BLaER1 (cell line): ENCODE measurements around the gene INSRR.

Experiments used
- H3K27ac ChIP-seq: shearing (Covaris generic); formaldehyde crosslinking; 2 replicates; pipeline ENCODE4 v1.8.1; 2022
- H3K27me3 ChIP-seq: shearing (Covaris generic); formaldehyde crosslinking; 2 replicates; pipeline ENCODE4 v1.8.1; 2022
- H3K36me3 ChIP-seq: shearing (Covaris generic); formaldehyde crosslinking; 2 replicates; pipeline ENCODE4 v1.8.1; 2022
- H3K4me1 ChIP-seq: shearing (Covaris generic); formaldehyde crosslinking; 2 replicates; pipeline ENCODE4 v1.8.1; 2022
- H3K4me2 ChIP-seq: shearing (Covaris generic); formaldehyde crosslinking; 2 replicates; pipeline ENCODE4 v1.8.1; 2022
- H3K4me3 ChIP-seq: shearing (Covaris generic); formaldehyde crosslinking; 2 replicates; pipeline ENCODE4 v1.8.1; 2022
- H3K9ac ChIP-seq: shearing (Covaris generic); formaldehyde crosslinking; 2 replicates; pipeline ENCODE4 v1.8.1; 2022
- H3K9me3 ChIP-seq: shearing (Covaris generic); formaldehyde crosslinking; 2 replicates; pipeline ENCODE4 v1.8.1; 2022
- H4K20me1 ChIP-seq: shearing (Covaris generic); formaldehyde crosslinking; 2 replicates; pipeline ENCODE4 v1.8.1; 2022
- Cebpa-rat ChIP-seq: shearing (Covaris generic); IDR thresholded peaks from 2 replicates; pipeline ENCODE4 v1.8.1; 2022

Gene INSRR

GRCh38 chr1:156845055-156845952, 13.6 kb downstream of the INSRR start:
- H3K9ac ChIP-seq, result no peak overlapping the region
- H4K20me1 ChIP-seq, result no peaks in the 10 kb centered on the region
- peaks cover 20% of the 10 kb centered on the region for H3K4me1 ChIP-seq
- H3K9me3 ChIP-seq, result no peaks in the 10 kb centered on the region
- TF ChIP-seq Cebpa-rat, result no peak
- no peak overlapping the region for H3K27ac ChIP-seq
- no peak overlapping the region for H3K4me3 ChIP-seq
- H3K27me3 ChIP-seq, result 0 out of 2 replicates have a peak, but pooled peaks cover 4% of the 10 kb centered on the region
- no peaks in the 10 kb centered on the region for H3K36me3 ChIP-seq
- no peak overlapping the region for H3K4me2 ChIP-seq

GRCh38 chr1:156844638-156845037, 14.3 kb downstream of the INSRR start:
- Histone ChIP-seq H3K4me2 (no peak overlapping the region), H3K9ac (no peak overlapping the region), H3K4me1 (peaks cover 21% of the 10 kb centered on the region), H3K4me3 (no peak overlapping the region), H3K9me3 (no peaks in the 10 kb centered on the region), H3K27ac (no peak overlapping the region), H3K36me3 (no peaks in the 10 kb centered on the region), H3K27me3 (0 out of 2 replicates have a peak, but pooled peaks cover 4% of the 10 kb centered on the region), H4K20me1 (no peaks in the 10 kb centered on the region)
- TF ChIP-seq Cebpa-rat, result no peak

DNA sequence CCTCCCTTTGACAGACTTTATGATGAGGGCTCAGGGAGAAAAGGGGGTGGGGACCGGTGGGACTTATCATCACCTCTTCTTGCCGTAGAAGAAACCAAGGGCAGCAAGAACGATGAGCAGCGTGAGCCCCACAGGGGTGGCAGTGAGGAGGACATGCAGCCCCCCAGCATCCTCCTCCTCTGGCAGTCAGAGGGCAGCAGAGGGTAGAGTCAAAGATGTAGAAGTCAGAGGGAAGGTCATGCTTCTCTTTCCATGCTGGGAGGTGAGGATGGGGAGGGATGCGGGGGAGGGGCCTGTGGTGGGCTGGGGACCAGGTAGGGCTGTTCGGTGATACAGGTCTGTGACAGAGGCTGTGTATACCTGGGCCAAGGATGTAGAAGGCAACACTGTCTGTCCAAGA, 14.8 kb downstream of the INSRR start:
- Histone ChIP-seq H3K36me3 (no peaks in the 10 kb centered on the region), H3K4me2 (no peak overlapping the region), H4K20me1 (no peaks in the 10 kb centered on the region), H3K9ac (no peak overlapping the region), H3K4me3 (no peak overlapping the region), H3K27me3 (0 out of 2 replicates have a peak, but pooled peaks cover 4% of the 10 kb centered on the region), H3K9me3 (no peaks in the 10 kb centered on the region), H3K4me1 (peaks cover 26% of the 10 kb centered on the region), H3K27ac (no peak overlapping the region)
- no peak for TF ChIP-seq Cebpa-rat

DNA sequence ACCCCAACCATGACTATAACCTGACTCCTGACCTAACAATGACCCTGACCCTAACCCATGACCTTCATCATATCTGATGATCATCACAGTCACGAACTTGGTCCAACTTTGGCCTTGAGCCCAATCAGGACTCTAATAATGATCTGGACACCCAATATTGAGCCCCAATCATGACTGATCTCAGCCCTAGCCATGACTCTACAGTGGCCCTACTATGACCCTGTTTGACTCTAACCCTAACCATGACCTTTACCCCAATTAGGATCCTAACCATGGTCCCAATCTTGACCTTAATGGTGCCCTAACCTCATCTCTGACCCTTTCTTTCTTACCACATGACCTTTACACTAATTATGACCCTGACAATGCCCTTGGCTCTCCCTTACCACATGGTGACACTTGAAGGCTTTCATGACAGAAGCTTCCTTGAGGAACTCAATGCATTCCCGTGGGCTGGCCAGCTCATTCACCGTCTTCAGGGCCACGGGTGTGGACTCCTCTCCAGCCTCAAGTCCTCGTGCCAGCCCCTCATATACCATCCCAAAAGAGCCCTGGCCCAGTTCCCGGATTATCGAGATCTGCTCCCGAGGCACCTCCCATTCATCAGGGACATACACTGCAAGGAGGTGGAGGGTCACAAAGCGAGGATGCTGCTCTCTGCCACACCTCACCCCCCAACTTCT, 16.2 kb downstream of the INSRR start:
- Histone ChIP-seq H3K27ac (no peak overlapping the region), H3K36me3 (no peaks in the 10 kb centered on the region), H4K20me1 (no peaks in the 10 kb centered on the region), H3K4me3 (no peak overlapping the region), H3K9ac (no peak overlapping the region), H3K4me2 (no peak overlapping the region), H3K27me3 (0 out of 2 replicates have a peak, but pooled peaks cover 2% of the 10 kb centered on the region), H3K9me3 (no peaks in the 10 kb centered on the region), H3K4me1 (peaks cover 19% of the 10 kb centered on the region)
- TF ChIP-seq Cebpa-rat, result no peak

DNA sequence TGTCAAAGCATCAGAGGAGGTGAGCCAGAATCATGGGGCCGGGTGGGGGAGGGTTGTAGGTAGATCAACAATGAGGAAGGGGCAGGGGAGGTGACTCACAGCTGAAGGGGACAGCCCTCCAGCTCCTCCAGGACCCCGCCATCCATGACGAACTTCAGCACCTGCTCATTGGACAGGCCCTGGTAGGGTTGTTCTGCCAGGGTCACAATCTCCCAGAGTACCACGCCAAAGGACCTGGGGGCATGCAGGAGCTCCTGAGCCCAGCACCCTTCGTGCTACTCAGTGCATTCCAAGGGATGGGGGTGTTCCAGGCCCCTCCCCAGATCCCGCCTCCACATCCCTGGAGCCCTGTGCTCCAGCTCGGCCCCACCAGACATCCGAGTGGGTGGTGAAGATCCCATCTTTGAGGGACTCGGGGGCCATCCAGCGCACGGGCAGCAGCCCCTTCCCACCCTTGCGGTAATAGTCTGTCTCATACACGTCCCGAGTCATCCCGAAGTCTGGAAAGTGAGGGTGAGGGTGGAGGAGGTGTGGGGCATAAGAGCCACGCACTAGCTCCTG, 17.5 kb downstream of the INSRR start:
- Histone ChIP-seq H3K4me2 (no peak overlapping the region), H3K4me3 (no peak overlapping the region), H3K4me1 (peaks cover 13% of the 10 kb centered on the region), H3K36me3 (no peaks in the 10 kb centered on the region), H3K9ac (no peak overlapping the region), H3K27ac (no peak overlapping the region), H3K9me3 (no peaks in the 10 kb centered on the region), H4K20me1 (no peaks in the 10 kb centered on the region), H3K27me3 (no peaks in the 10 kb centered on the region)
- TF ChIP-seq Cebpa-rat, result no peak

DNA sequence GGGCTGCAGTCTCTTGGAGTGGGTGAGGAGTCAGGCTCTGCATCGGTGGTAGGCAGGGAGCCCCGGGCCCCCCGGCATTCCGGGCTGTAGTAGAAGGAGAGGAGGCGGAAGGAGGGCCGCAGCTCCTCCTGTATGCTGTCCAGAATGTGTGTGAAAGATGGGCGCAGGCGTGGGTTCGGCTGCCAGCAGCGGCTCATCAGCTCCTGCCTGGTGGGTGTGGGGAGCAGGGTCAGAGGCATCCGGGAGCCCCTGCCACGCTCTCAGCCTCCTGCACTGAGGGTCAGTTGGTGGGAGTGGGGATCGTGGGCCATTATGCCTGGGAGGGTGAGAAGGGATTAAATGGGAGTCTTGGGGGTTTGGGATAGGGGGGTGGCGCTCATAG, 18.0 kb downstream of the INSRR start:
- Histone ChIP-seq H3K27ac (no peak overlapping the region), H3K4me3 (no peak overlapping the region), H3K27me3 (no peaks in the 10 kb centered on the region), H4K20me1 (no peaks in the 10 kb centered on the region), H3K4me1 (peaks cover 13% of the 10 kb centered on the region), H3K4me2 (no peak overlapping the region), H3K36me3 (no peaks in the 10 kb centered on the region), H3K9me3 (no peaks in the 10 kb centered on the region), H3K9ac (no peak overlapping the region)
- no peak for TF ChIP-seq Cebpa-rat

DNA sequence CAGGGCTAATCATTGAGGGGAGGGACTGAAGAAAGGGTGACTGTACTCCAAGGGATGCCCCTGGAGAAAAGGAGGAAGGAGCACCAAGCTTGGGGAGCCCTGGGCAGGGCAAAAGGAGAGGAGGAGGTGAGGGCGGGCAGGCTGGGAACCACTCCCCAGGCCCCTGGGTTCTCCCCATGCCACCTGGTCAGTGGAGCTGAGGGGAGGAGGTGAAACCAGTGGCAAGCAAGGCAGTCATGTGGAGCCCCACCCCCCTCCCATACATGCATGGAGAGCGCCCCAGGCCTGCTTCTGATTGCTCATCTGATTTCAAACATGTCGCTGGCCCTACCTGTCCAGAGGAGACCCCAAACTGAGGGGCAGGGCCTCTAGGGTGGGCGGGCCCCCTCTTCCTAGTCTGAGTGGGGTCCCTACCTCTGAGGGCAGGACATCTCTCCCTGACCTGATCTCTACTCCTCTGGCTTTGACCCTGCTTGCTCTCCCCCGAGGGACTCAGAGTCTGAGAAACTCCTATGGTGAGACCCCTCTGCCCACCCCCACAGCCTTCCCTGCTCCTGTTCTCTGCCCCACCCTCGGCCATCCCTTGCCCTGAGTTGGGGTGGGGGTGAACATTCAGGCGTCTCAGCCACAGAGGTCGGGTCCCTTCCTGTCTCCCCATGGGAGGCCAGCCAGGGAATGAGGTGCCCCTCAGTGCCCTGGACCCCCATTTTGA, 18.6 kb downstream of the INSRR start:
- Histone ChIP-seq H3K27ac (no peak overlapping the region), H3K9ac (no peak overlapping the region)

GRCh38 chr1:156839426-156840109, 19.3 kb downstream of the INSRR start:
- no peak overlapping the region for H3K4me3 ChIP-seq
- peak overlapping the region; percentile 74 for H3K4me2 ChIP-seq
- TF ChIP-seq Cebpa-rat, result no peak
- peaks cover 13% of the 10 kb centered on the region for H3K4me1 ChIP-seq
- H3K9me3 ChIP-seq, result no peaks in the 10 kb centered on the region
- no peaks in the 10 kb centered on the region for H3K36me3 ChIP-seq
- H3K27ac ChIP-seq, result no peak overlapping the region
- no peaks in the 10 kb centered on the region for H3K27me3 ChIP-seq
- H4K20me1 ChIP-seq, result no peaks in the 10 kb centered on the region
- H3K9ac ChIP-seq, result no peak overlapping the region

More for the DNA sequence above, 18.6 kb downstream of the INSRR start:
- H3K4me1 ChIP-seq, result peaks cover 13% of the 10 kb centered on the region
- no peak overlapping the region for H3K4me3 ChIP-seq
- no peaks in the 10 kb centered on the region for H3K27me3 ChIP-seq
- no peaks in the 10 kb centered on the region for H4K20me1 ChIP-seq
- no peak for TF ChIP-seq Cebpa-rat
- H3K9me3 ChIP-seq, result no peaks in the 10 kb centered on the region
- H3K36me3 ChIP-seq, result no peaks in the 10 kb centered on the region
- no peak overlapping the region for H3K4me2 ChIP-seq

- no peaks in the 10 kb centered on the region for H4K20me1 ChIP-seq
- H3K36me3 ChIP-seq, result no peaks in the 10 kb centered on the region
- H3K27ac ChIP-seq, result no peak overlapping the region
- H3K4me3 ChIP-seq, result no peak overlapping the region
- peak overlapping the region; percentile 74 for H3K4me2 ChIP-seq
- no peaks in the 10 kb centered on the region for H3K27me3 ChIP-seq
- H3K4me1 ChIP-seq, result peaks cover 13% of the 10 kb centered on the region
- TF ChIP-seq Cebpa-rat, result no peak
- no peaks in the 10 kb centered on the region for H3K9me3 ChIP-seq
- H3K9ac ChIP-seq, result no peak overlapping the region
Measured at GRCh38 chr1:156838972-156839371, 19.9 kb downstream of the INSRR start.
